Stimulated activated CD4-positive, alpha-beta T cell treated with anti-CD3 and anti-CD28 coated beads, Interleukin-12 subunit alpha, Interleukin-12 subunit beta, amount 100 ng/mL, for 4 hours (primary cell): ENCODE measurements around the gene DLX3.
A peak's percentile ranks its signal among the peaks of the same experiment; 100 is the strongest.

ENCODE experiments used
- DNase-seq: peaks from one replicate; pipeline ENCODE4 v3.0.0-alpha.2; 2020

DLX3 gene

GRCh38 chr17:49971848-49972485, 23.1 kb downstream of the DLX3 start:
- DNase-seq: no peak

GRCh38 chr17:49971199-49971847, 23.7 kb downstream of the DLX3 start:
- no peak for DNase-seq

DNA sequence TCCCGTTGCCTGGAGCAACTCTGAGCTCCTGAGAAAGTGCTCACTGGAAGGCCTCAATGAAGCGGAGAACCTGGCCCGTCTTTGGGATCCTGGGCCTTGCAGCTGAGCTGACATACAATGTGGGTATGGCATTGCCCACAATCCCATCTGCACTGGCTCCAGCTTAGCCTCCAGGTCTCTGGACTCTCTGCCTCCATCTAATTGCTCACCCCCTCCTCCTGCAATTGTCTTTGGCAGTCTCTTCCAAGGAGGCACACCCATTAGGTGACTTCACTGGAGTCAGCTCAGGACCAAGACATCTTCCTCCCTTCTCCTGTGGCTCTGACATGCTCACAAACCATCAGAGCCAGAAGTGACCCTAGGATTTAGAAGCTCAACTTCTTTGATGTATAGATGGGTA, 24.5 kb downstream of the DLX3 start:
- DNase-seq: no peak

DNA sequence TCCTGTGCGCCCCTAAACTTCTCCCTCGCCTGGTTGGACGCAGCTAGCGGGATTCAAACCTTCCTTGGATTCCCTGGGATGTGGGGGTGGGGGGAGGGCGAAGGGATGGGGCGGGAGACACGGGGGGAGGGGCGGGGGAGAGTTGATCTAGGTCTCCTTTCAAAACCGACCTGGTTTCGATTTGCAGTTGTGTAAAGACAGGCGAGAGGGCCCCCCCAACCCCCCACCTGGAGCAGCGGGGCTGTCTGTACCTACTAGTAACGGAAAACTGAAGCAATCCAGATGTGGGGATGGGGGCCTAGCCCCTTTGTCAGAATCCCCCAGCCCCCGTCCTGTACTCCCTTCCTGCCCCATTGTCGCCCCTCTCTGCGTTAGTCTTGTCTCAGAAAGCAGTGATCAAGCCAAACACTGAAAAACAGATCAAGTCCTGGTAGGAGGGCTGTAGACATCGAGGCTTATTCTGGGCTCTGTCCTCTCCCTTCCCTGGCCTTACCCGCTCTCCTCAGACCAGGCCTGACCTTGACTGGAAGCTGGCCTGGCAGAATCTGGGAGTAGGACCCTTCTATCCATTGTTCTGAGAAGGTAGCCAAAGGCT, 25.1 kb downstream of the DLX3 start:
- no peak for DNase-seq

DNA sequence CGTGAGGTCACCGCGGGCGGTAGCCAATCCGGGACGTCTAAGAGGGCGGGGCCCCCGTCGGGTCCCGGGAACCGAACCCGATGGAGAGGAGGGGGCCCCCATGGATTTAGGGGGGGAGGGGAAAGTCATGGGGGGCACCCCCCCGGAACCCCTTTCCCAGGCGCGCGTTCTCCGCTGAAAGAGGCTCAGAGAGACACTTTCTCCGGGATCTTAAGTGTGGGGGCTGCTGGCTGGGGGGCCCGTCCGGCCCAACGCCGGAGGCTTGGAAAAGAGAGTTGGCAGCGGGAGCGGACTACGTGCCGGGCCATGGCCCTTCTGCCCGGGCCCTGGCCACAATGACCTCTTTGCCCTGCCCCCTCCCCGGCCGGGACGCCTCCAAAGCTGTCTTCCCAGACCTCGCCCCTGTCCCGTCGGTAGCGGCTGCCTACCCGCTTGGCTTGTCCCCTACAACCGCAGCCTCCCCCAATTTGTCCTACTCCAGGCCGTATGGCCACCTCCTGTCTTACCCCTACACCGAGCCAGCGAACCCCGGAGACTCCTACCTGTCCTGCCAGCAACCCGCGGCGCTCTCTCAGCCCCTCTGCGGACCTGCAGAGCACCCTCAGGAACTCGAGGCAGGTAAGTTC, 25.8 kb downstream of the DLX3 start, which contains the start of gene DLX4:
DLX4 (plus strand) TSS at position 57 of the 626 bp plus-strand sequence; CDS start at position 336, 279 bp downstream.
- no peak for DNase-seq

- peak; percentile 71 for DNase-seq
These were observed 26.5 kb downstream of the DLX3 start for GRCh38 chr17:49968405-49969133.

DNA sequence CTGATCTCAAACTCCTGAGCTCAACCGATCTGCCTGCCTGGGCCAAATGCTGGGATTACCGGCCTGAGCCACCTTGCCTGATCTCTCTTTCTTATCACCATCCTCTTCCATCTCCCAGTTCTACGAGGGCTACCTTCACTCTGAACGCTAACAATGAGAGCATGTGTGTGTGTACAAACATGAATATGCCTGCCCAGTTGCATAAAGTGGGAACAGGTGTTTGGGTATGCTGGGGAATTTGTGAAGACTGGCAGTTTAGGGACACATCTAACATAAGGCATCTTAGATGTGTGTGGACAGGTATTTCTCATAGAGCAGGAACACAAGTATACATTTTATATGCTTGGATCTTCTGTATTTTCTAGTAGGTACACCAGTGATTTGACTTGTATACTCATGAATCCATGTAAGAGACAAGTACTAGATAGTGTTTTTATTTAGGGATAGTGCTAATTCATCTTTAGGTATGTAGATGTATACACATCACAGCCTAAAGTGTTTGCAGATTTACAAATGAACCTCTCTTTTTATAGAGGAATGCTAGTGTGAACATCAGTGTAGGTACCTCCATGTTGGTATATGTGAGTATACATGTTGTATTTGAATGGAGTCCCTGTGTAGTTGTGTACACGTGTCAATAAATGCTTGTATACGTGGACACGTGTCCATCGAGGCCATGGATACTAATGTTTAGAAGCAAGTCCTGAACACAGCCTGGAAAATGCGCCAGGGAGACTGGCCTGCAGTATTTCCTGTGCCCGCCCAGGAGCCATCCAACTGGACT, 27.2 kb downstream of the DLX3 start:
- no peak for DNase-seq

DNA sequence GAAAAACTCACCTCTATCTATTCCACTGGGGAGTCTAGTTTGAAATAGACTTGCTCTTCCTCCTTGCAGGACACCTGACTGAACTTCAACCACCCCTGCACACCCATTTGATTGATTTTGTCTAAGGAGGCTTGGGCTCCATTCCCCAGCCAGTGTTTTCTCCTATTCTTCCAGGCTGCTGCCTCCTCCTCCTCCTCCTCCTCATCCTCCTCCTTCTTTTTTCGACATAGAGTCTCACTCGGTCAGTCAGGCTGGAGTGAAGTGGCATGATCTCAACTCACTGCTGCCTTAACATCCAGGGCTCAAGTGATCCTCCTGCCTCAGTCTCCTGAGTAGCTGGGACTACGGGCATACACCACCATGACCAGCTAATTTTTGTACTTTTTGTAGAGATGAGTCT, 27.8 kb downstream of the DLX3 start:
- DNase-seq: no peak

DNA sequence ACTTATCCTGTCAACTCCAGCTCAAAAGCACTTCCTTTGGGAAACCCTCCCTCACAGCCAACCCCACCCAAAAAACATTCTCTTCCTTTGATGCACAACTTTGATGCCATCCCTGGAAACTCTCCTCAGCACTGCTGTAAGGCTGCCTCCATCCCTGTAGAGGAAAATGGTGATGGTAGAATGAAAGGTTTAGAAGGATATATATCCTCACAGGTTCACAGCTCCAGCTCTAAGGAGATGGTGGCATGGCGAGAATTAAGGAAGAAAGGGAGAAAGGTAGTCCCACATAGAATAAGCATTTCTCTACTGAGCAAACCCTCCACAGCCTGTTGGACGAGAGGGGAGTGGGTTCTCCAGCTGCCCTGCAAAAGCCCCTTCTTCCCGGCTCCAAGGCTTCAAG, 28.3 kb downstream of the DLX3 start:
- no peak for DNase-seq

DNA sequence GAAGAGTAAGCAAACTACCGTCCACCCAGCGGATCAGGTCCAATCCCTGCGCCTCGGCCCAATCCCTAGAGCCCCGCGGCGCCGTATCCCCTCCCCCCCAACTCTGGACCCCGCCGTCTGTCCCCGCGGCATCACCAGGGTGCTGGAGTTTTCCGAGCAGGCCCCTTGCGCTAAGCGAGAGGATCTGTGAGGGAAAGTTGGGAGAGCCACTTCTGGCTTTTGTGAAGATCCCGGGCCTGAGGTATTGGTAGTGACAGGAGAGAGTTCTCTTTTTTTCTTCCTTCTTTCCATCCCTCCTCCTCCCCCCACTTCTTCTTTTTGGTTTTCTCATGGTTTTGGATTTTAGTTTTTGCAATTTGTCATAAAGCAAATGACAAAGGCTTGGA, 29.5 kb downstream of the DLX3 start:
- DNase-seq: no peak

- DNase-seq: no peak
These were observed 30.1 kb downstream of the DLX3 start for GRCh38 chr17:49964769-49965523.

- DNase-seq: no peak
These were observed 30.7 kb downstream of the DLX3 start for GRCh38 chr17:49964303-49964768.

GRCh38 chr17:49963626-49964302, 31.3 kb downstream of the DLX3 start:
- no peak for DNase-seq

DNA sequence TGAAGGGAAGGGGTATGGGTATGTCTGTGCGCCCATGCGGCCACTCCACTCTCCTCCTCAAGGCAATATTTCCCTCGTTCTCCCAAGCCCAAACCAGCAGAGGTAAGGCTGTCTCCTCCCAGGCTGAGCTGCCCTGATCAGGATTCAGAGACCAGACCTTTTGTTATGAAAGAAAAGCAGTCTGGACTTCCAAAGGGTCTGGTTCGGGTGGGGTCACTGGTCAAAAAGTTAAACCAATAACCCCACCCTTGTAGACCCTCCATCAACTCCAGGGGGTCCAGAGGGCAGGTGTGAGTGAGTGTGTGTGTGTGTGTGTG, 31.8 kb downstream of the DLX3 start:
- DNase-seq: no peak

DNA sequence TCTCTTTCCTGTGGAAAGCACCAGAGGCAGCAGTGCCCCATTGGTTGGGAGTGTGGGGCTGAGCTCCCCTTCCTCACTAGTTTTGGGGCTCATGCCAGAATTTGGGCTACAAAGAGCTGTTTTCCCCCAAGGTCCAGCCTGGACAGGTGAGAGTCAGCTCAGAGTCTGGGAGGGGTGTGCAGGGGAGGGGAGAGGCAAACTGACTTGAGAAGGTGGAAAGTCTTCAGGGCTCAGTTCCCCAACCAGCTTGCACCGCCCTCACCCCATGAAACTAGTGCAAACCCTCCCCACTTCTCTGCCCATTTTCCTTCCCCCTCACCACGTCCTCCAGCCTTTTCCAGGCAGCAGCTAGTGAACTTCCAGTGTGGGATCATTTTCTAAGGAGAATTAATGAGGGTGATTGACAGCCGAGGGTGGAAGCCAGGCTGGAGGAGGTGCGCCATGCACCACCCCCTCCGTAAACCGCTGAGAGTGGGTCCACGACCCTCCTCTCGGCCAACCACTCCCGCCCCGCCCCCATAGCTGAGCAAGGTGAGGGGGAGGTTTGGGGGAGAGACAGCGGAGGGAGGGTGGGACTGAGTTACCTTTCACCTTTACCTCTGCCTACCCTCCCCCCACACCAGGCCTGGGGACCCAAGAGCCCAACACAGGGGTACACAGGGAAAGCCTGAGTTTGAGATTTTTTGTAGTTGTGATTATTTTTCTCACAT, 32.3 kb downstream of the DLX3 start:
- DNase-seq: no peak

DNA sequence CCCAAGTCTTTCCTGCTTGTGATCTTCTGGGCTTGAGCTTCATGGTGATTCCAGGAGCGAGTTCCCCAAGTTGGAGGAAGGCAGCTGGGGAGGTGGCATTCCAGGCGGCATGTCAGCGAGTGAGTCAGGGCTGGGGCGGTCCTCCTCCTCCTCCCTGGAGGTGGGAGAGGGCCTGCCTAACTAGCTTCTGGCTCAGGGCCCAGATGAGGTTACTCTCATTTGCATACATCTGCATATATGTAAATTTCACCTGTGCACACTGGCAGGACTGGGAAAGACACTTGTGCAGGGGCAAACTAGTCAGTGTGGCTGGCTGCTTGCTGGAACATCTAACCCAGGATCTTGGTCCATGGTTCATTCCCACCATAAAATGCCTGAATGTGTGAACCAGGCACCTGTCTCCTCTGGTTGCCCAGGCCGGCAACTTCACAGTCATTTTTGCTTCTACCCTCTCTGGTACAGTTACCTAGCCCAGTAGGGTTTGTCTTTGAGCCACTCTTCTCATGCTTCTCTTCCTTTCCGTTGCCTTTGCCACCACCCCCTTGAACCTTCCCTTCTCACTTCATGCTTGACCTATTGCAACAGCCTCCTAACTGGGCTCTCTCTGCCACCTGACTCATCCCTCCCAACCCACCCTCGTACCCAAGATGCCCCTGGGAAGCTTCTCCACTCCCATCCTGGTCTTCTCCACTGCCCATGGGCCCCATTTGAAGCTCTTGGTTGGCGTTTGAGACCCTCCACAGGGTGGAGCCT, 35.7 kb downstream of the DLX3 start:
- no peak for DNase-seq

GRCh38 chr17:49958723-49959122, 36.3 kb downstream of the DLX3 start:
- DNase-seq: no peak

DNA sequence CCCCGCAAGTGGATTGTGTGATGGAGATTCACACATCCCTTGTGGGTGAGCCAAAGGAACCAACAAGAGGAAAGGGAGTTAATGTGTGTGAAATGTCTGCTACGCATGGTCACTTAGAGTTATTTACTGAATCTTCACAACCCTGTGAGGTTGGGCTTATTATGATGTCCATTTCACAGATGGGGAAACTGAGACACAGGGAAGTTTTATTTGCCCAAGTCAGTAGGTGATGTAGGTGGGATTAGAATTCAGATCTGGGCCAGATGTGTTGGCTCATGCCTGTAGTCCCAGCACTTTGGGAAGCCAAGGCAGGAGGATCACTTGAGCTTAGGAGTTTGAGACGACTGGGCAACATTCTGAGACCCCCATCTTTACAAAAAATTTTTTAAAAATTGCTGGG, 37.7 kb downstream of the DLX3 start:
- no peak for DNase-seq

GRCh38 chr17:49956780-49957179, 38.2 kb downstream of the DLX3 start:
- no peak for DNase-seq

- no peak for DNase-seq
These were observed 39.9 kb downstream of the DLX3 start for GRCh38 chr17:49955157-49955556.
